K562 (cell line): Measurements from ENCODE around the gene TMEM81. TPM values are rescaled to one million over a fixed set of nuclear protein-coding genes. Genes with fewer than 3 reads are reported as not detected.

Source experiments
- EP300 ChIP-seq: IDR thresholded peaks from 2 replicates; pipeline ENCODE4 v1.6.1; 2012; ENCODE audit warnings: low read length, improper control_type of control experiment
- FOSL1 ChIP-seq: fragments of 200-800 bp; sonication (Bioruptor generic); conservative IDR thresholded peaks from 2 replicates; pipeline ENCODE4 v1.6.1; 2016; ENCODE audit warnings: missing genetic modification characterization, missing compliant biosample characterization
- KDM5B ChIP-seq: fragments of 200-600 bp; sonication (generic); IDR thresholded peaks from 2 replicates; pipeline ENCODE4 v1.6.1; 2012; ENCODE audit warnings: low read depth, mild to moderate bottlenecking, moderate library complexity, low read length, control low read depth, inconsistent platforms; ENCODE audit not compliant: insufficient replicate concordance
- MCM7 ChIP-seq, 2 experiments: fragments of 450-650 bp; IDR thresholded peaks; 2 replicates each; pipeline ENCODE4 v1.6.1; 2016 to 2018
- OTX1 ChIP-seq: fragments of 450-650 bp; formaldehyde crosslinking; IDR thresholded peaks from 2 replicates; pipeline ENCODE4 v1.4.0; 2022; ENCODE audit warnings: mild to moderate bottlenecking
- PYGO2 ChIP-seq: fragments of 450-650 bp; IDR thresholded peaks from 2 replicates; pipeline ENCODE4 v1.6.1; 2016; ENCODE audit warnings: mild to moderate bottlenecking, missing genetic modification characterization, moderate library complexity, missing compliant biosample characterization
- RFX7 ChIP-seq: fragments of 250-450 bp; sonication (Bioruptor Pico); IDR thresholded peaks from 2 replicates; pipeline ENCODE4 v1.5.1; 2021; ENCODE audit warnings: mild to moderate bottlenecking
- RNF2 ChIP-seq: sonication (generic); IDR thresholded peaks from 2 replicates; pipeline ENCODE4 v1.6.1; 2016
- SUPT5H ChIP-seq: fragments of 450-650 bp; IDR thresholded peaks from 2 replicates; pipeline ENCODE4 v1.6.1; 2016
- TAL1 ChIP-seq: fragments of 450-650 bp; IDR thresholded peaks from 2 replicates; pipeline ENCODE4 v1.6.1; 2016; ENCODE audit warnings: mild to moderate bottlenecking
- TBL1XR1 ChIP-seq, 2 experiments: IDR thresholded peaks; 2 replicates each; pipeline ENCODE4 v1.6.1; 2012; ENCODE audit warnings: improper control_type of control experiment in 2 of 2, low read length in 2 of 2, mild to moderate bottlenecking in 1 of 2
- polyA plus RNA-seq, 8 experiments: library from polyadenylated mRNA; depleted of rRNA in 4 of 8; stranded (reverse) in 5 of 8; unstranded in 3 of 8; fragments of >200 nt; fragmentation: Nextera tagmentation in 2 of 8; fragmentation: Illumina TruSeq in 1 of 8; extraction: Ambion mirVana in 2 of 8; extraction: Trizol in 1 of 8; gene quantifications; 2 replicates each; pipeline versions ENCODE4 v1.2.1 to v1.2.3, GENCODE V29; 2011 to 2014; ENCODE audit warnings: inconsistent platforms in 1 of 8, missing spikeins in 1 of 8
- total RNA-seq, 7 experiments: library from RNA; depleted of rRNA in 6 of 7; stranded (reverse); fragments of >200 nt in 6 of 7; fragmentation: Illumina TruSeq in 2 of 7; extraction: Trizol in 2 of 7; gene quantifications; 2 replicates each; pipeline versions ENCODE4 v1.2.1 to v1.2.3, GENCODE V29; 2011 to 2021; ENCODE audit warnings: low replicate concordance in 1 of 7
- TF ChIP-seq, protein P1 (sequence below), 2 experiments: fragments of 450-650 bp; IDR thresholded peaks; 2 replicates each; pipeline ENCODE4 v1.6.1; 2018; ENCODE audit warnings: mild to moderate bottlenecking in 2 of 2, low read depth in 1 of 2; ENCODE audit not compliant: partially characterized antibody in 2 of 2
- TF ChIP-seq, protein P2 (sequence below), 2 experiments: fragments of 450-650 bp in 1 of 2; sonication (generic) in 1 of 2; formaldehyde crosslinking in 1 of 2; IDR thresholded peaks in 1 of 2; conservative IDR thresholded peaks in 1 of 2; 2 replicates each; pipeline versions ENCODE4 v1.6.1 to v1.8.1; 2016 to 2023; ENCODE audit warnings: mild to moderate bottlenecking in 2 of 2, moderate library complexity in 2 of 2, inconsistent platforms in 1 of 2, missing genetic modification reagents in 1 of 2
- TF ChIP-seq, protein P3 (sequence below): fragments of 450-650 bp; IDR thresholded peaks from 2 replicates; pipeline ENCODE4 v1.6.1; 2016; ENCODE audit warnings: low read depth, mild to moderate bottlenecking, moderate library complexity
- TF ChIP-seq, protein P4 (sequence below): IDR thresholded peaks from 2 replicates; pipeline ENCODE4 v1.6.1; 2012; ENCODE audit warnings: low read depth, low read length, improper control_type of control experiment, borderline replicate concordance
- TF ChIP-seq, protein P5 (sequence below): sonication (generic); formaldehyde crosslinking; IDR thresholded peaks from 2 replicates; pipeline ENCODE4 v1.8.0; 2022; ENCODE audit warnings: mild to moderate bottlenecking, missing genetic modification reagents

The TMEM81 gene
- total and polyA plus RNA-seq, 9 of the 15 experiments (the other 6 are each of a cell fraction or from before 2014, with no cell fraction given): 3.2 to 6.1 (median 4.4) TPM

DNA sequence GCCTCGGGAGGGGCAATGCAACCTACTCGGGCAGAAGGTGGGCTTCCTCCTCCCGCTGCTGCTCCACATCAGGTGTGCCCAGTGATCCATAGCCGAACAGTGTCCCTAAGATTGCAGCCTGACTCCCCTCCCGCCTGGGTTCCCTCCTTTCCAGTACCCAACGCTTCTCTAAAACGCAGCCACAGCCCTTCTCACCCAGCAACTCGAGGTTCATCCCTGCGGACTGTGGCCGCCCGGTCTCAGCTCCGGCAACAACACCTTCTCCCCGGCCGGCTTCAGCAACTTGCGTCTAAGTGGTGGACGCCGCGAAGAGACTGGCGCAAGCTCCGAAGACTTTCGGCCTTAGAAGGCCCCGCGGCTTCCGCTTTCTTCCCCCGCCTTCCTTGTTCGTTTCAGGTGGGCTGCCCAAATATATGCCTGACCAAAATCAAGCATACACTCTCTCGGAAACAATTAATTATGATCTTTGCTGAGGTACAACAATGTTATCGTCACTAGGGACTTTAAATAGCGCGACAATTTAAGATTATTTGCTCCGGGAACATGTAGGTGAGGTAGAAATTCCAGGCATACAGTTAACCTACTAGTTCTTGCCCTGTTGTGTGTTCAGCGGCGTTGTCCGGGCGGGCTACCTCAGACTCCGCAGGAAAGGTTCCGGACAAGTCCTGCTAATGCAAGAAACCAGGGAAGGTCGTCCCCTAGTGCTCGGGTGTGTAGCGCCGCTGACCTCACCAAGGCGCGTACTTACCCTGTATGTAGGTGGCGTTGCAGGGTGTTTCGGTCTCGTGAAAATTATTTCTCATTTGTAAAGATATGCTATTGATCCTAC is 37.6 kb upstream of the TMEM81 start, which contains the start of gene RBBP5 (continued):
- TF ChIP-seq, protein P1, sequence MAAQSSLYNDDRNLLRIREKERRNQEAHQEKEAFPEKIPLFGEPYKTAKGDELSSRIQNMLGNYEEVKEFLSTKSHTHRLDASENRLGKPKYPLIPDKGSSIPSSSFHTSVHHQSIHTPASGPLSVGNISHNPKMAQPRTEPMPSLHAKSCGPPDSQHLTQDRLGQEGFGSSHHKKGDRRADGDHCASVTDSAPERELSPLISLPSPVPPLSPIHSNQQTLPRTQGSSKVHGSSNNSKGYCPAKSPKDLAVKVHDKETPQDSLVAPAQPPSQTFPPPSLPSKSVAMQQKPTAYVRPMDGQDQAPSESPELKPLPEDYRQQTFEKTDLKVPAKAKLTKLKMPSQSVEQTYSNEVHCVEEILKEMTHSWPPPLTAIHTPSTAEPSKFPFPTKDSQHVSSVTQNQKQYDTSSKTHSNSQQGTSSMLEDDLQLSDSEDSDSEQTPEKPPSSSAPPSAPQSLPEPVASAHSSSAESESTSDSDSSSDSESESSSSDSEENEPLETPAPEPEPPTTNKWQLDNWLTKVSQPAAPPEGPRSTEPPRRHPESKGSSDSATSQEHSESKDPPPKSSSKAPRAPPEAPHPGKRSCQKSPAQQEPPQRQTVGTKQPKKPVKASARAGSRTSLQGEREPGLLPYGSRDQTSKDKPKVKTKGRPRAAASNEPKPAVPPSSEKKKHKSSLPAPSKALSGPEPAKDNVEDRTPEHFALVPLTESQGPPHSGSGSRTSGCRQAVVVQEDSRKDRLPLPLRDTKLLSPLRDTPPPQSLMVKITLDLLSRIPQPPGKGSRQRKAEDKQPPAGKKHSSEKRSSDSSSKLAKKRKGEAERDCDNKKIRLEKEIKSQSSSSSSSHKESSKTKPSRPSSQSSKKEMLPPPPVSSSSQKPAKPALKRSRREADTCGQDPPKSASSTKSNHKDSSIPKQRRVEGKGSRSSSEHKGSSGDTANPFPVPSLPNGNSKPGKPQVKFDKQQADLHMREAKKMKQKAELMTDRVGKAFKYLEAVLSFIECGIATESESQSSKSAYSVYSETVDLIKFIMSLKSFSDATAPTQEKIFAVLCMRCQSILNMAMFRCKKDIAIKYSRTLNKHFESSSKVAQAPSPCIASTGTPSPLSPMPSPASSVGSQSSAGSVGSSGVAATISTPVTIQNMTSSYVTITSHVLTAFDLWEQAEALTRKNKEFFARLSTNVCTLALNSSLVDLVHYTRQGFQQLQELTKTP (IDR thresholded peaks at IDR 0.05; ENCODE audit: low read depth in 1 of 2, partially characterized antibody in 2 of 2): peak in 1 of 2 experiments; percentile 94
- TF ChIP-seq KDM5B (peak; percentile 97), OTX1 (CRISPR knock-in tag) (peak; percentile 67), FOSL1 (tag) (peak; percentile 82), RNF2 (peak; percentile 94), EP300 (peak; percentile 75), MCM7 (IDR thresholded peaks at IDR 0.05) (no peak), RFX7 (CRISPR knock-in tag) (no peak), PYGO2 (tag) (peak; percentile 87), TBL1XR1 (IDR thresholded peaks at IDR 0.05; ENCODE audit: low read length in 2 of 2) (peak in 1 of 2 experiments; percentile 81), TAL1 (peak; percentile 65), SUPT5H (peak; percentile 99)
- TF ChIP-seq, protein P2, sequence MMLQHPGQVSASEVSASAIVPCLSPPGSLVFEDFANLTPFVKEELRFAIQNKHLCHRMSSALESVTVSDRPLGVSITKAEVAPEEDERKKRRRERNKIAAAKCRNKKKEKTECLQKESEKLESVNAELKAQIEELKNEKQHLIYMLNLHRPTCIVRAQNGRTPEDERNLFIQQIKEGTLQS (IDR thresholded peaks at IDR 0.05): peak; percentile 90
- TF ChIP-seq, protein P2 (CRISPR knock-in tag; conservative IDR thresholded peaks at IDR 0.05): peak; percentile 97
- TF ChIP-seq, protein P3, sequence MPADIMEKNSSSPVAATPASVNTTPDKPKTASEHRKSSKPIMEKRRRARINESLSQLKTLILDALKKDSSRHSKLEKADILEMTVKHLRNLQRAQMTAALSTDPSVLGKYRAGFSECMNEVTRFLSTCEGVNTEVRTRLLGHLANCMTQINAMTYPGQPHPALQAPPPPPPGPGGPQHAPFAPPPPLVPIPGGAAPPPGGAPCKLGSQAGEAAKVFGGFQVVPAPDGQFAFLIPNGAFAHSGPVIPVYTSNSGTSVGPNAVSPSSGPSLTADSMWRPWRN: no peak
- TF ChIP-seq, protein P4, sequence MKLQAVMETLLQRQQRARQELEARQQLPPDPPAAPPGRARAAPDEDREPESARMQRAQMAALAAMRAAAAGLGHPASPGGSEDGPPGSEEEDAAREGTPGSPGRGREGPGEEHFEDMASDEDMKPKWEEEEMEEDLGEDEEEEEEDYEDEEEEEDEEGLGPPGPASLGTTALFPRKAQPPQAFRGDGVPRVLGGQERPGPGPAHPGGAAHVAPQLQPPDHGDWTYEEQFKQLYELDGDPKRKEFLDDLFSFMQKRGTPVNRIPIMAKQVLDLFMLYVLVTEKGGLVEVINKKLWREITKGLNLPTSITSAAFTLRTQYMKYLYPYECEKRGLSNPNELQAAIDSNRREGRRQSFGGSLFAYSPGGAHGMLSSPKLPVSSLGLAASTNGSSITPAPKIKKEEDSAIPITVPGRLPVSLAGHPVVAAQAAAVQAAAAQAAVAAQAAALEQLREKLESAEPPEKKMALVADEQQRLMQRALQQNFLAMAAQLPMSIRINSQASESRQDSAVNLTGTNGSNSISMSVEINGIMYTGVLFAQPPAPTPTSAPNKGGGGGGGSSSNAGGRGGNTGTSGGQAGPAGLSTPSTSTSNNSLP: no peak
- TF ChIP-seq, protein P5, sequence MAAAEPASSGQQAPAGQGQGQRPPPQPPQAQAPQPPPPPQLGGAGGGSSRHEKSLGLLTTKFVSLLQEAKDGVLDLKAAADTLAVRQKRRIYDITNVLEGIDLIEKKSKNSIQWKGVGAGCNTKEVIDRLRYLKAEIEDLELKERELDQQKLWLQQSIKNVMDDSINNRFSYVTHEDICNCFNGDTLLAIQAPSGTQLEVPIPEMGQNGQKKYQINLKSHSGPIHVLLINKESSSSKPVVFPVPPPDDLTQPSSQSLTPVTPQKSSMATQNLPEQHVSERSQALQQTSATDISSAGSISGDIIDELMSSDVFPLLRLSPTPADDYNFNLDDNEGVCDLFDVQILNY: peak; percentile 92; the same call in 1 of the 2 replicates
